NCI-H1092 (cell line): Measurements from ENCODE around the gene EXOSC2.

Experiments
- DNase-seq: peaks from one replicate; lab custom pipeline; 2025; lab: John Stamatoyannopoulos, UW

EXOSC2 gene

DNA sequence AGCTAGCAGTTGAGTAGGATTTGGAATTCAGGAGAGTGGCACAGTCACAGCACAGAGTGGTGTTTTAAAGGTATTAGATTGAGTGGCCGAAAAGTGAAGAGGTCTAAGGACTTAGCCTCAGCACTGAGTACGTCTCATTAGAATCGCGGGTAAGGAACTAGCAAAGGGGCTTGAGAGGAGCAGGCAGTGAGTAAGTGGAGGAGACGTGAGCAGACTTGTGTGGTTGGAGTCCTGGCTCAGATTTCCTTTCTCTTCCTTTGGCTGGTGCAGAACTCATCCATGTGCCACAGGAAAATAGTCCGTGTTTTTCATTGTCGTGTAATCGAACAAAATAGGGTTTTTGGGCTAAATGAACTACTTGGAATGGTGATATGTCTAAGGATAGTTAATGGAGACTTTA is 3.4 kb downstream of the EXOSC2 start:
- DNase-seq = no peak

DNA sequence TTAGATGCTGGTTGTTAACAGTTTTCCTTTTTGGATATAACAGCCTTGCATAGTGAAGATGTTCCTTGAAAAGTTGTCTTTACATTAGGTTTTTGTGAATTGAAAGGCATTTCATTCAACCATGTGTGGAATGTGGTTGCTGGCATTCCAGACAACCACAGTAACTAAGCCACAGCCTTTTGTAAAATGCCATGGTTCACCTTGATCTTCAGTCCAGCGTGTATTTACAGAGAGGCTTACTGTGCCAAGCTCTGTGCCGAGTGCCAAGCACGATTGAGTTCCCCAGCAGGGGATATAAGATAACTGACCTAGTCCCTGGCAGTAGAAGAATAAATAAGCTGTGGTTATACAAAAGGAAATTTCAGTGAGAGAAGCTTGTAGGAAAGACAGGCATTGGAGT is 4.9 kb downstream of the EXOSC2 start:
- DNase-seq = no peak

DNA sequence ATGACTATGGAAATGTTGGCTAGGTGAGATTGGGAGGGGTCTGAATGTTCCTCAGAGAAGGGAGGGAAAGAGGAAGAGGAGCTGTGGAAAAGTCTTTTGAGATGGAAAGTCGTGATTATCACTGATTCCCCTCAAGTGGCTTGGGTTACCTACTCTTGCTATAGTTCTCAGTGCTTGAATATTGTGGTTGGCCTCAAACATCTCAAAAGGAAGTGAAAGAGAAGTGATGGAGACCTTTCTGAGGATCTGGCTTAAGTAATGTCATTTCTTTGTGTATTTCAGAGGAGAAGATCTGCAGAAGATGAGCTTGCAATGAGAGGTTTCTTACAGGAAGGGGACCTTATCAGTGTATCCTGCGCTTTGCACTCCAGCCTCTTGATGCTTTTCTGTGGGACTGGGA is 5.5 kb downstream of the EXOSC2 start:
- DNase-seq = no peak

DNA sequence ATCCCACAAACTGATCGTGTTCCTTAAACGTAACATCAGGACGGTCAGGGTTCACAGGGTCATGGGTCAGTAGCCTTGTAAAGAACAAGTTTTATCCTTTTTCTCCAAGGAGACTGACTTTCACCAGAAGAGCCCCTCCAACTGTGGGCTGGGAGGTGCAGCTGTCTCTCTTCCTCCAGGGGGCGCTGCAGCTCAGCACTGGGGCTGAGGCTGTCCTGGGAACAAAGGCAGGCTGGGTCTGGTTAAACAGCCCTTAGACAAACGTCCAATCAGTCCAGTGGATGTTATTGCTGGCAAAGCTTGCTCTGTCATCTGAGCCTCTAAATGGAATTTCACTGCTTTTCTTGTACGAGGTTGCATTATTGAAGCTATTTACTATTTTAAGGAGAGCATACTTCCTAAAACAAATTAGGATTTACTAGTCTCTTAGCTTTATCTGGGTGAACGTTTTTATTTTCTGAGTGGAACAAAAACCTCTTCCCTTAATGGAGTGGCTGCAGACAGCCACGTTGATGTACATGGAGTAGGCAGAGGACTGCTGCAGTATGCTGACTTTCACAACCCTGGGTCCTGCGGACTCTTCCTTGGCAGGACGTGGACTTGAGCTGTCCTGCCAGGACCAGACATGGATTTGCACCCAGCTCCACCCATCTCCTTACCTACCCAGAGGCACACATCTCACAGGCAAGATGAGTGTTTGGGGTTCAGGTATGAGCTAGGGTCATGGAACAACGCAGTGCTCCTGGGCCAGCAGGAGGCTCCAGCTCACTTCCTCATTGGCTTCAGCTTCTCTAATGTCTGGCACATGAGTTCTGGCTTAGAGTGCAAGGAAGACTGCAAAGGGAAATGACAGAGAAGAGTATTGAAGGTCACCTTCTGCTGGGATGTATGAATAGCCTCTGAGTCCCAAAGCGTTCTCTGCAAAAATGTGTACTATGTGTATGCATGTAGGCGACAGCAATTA is 7.8 kb downstream of the EXOSC2 start:
- DNase-seq = peak; percentile 45

DNA sequence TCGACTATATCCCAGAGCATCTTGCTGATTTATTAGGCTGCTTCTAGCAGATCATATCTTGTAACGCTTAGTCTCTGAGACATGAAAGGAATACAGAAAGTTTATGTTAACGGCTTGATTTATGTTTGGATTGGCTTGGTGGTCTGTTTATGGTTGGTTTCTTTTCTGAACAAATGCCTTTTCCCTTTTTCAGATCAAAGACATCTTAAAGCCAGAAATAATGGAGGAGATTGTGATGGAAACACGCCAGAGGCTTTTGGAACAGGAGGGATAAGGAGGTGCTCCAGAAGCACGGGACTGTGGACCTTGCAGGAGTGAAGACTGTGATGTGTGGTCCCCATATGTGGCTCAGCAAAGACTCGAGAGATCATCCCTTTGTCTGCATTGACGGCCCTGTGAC is 9.9 kb downstream of the EXOSC2 start:
- no peak for DNase-seq

DNA sequence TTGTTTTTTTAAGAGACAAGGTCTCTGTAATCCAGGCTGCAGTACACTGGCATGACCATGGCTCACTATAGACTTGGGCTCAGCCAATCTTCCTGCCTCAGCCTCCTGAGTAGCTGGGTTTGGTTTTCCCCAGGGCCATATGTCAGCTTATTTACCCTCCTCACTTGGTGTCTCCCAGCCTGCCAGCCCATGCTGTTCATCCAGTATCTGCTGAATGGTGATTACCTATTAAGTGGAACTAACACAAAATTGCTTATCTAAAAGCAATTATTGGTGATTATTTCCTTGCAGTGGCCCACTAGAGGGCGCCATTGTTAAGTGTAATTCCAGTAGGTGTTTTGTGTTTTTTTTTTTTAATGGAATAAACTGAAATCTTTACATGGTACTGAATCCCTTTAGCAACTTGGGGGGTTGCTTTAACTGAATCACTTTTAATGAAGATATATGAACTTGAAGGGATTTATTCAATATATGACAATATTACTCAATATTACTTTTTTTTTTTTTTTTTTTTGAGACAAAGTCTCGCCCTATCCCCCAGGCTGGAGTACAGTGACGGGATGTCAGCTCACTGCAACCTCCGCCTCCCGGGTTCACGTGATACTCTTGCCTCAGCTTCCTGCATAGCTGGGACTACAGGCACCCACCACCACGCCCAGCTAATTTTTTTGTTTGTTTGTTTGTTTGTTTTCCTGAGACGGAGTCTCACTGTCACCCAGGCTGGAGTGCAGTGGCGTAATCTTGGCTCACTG is 13.8 kb downstream of the EXOSC2 start:
- peak; percentile 32 for DNase-seq

DNA sequence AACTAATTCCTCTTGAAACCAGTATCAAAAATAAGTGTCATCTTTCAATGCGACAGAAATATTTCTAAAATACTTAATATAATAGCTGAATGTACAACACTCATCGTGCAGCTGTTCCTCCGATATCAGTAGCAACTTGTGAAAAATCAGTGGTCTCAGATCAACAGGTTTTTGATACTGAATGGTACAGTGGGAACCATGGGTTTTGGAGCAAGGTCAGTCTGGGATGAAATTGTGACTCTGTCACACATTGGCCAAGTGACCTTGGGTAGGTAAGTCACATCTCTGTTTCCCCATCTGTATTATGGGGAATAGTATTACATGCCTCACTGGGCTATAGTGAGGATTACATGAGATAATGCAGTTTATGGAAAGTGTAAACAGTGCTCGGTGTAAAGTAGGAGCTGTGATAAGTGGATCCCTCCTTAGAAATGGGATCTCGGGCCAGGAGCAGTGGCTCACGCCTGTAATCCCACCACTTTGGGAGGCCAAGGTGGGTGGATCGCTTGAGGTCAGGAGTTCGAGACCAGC is 17.3 kb downstream of the EXOSC2 start:
- DNase-seq = no peak

DNA sequence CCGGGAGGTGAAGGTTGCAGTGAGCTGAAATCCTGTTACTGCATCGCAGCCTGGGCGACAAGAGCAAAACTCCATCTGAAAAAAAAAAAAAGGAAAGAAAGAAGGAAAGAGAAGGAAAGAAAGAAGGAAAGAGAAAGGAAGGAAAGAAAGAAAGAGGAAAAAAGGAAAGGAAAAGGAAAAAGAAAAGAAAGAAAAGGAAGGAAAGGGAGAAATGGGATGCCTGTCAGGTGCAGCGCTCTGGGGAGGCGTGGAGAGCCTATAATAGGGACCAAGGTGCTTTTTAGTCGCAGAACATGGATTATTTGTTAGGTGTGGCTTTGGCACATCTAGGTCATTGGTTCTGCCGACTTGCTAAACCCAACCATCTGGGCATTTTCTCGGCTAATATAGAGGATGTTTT is 17.9 kb downstream of the EXOSC2 start:
- no peak for DNase-seq

DNA sequence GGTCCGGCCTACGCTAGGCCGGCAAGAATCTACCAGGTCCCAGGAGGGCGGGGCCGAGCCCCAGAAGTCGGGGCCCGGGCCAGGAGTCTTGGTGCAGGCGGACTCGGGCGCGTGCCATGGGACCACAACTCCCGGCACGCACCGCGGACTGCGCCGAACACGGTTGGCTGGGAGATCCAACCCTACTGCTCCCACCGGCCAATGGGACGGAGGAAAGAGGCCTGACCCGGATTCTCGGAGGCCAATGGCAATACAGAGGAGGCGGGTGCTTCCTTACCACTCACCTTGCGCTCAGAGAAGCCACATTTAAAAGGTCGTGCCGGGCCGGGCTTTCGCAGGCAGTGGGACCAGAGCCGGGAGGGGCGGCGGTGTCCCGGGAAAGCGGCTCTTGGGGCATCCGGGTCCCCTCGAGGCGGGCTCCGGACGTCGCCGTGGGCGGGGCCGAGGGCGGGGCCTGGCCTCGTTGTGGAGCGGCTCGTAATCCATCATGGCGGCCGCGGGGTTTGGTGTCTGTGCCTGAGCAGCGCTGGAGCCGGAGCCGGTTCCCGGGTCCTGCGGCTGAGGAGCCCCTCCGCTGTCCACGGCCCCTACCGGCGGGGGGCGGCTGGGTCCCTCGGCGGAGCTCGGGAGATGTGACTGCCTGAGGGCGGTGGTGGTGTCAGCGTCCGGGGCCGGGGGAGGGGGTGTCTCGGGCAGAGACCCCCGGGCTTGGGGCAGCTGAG is 19.1 kb downstream of the EXOSC2 start:
- DNase-seq = peak; percentile 96

DNA sequence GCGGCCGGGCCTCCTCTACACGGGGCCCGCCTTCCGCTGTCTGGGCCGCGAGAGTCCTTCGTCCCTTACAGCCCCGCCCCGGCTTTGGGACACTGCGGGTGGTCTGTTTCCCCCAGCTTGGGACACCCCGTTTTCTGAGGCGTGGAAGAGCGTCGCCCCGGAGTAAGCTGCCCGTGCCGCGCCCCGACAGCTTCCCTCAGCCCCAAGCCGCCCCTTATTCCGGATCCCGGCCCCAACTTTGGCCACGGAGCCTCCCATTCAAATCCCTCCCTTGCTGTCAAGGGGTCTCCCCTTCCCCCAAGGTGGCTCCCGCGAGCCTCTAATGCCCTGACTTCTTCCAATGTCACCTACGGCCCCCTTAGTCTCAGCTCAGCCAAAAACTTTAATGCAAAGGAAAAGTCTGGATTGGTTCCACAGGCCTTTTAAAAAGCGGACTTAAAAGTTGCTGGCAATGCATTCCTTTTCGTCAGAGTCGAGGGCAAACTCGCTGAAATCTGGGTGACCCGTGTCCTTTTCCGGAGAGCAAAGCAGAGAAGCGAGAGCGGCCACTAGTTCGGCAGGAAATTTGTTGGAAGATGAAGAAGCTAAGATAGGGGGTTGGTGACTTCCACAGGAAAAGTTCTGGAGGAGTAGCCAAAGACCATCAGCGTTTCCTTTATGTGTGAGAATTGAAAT is 19.8 kb downstream of the EXOSC2 start:
- DNase-seq = no peak

DNA sequence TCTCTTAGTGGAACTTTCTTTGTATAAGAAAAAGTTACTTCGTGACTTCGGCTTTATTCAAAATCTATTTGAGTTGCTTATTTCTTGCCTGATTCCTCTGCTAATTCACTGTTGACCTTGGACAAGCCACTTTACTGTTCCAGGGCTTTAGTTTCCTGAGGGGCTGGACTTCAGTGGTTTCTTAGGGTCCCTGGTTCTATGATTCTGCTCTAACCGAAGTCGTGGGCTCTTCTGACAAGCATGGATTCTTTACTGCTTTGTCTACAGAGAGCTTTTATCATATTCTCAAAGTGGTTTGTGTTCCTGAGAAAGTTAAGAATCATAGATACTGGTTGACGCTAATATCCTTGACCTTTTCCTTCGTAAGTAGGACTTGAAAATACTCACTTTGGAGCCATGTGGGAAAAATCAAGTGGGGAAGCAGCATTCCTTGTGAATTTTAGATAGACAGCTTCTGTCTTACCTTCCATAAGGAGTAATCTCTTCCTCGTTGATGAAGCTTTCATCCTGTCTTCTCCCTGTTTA is 21.1 kb downstream of the EXOSC2 start:
- DNase-seq = no peak

DNA sequence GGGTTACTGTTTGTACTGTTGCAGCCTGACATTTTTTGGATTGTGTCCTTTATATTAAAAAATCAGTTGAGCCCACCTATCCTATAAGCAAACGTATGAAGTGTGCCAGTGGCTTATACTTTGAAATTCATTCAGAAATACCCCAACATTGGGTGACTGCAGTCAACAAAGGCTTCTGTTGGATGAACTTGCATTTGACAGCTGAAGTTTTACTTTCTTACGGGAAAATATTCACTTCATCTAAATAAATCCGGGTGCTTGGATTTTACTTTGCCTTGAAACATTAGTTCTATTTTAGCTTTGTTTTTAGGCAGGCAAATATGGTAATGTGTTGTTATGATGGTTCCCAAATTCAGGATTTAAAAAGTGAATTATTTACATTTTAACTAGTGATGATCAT is 21.7 kb downstream of the EXOSC2 start:
- DNase-seq = no peak

DNA sequence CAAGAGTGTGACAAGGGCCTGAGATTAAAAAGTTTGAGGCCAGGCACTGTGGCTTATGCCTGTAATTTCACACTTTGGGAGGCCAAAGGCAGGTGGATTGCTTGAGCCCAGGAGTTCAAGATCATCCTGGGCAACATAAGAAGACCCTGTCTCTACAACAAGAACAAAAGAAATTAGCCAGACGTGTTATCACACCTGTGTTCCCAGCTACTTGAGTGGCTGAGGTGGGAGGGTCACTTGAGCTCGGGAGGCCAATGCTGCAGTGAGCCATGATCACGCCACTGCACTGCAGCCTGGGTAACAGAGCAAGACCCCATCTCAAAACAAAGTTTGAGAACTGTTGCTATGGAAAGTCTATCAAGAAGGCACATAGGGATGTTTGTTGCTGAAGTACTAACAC is 25.0 kb downstream of the EXOSC2 start:
- no peak for DNase-seq

DNA sequence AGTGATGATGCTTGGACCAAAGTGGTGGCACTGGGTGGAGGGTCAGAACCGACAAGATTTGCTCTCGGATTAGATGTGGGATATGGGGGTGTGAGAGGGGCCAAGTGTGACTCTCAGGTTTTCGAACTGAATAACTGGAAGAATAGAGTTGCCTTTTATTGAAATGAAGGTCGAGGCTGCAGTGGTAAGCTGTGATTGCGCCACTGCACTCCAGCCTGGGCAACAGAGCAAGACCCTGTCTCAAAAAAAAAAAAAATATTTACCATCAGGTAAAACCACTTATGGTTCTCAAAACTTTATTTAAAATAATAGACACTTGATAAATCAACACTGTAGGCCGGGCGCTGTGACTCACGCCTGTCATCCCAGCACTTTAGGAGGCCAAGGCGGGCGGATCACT is 27.2 kb downstream of the EXOSC2 start:
- no peak for DNase-seq

DNA sequence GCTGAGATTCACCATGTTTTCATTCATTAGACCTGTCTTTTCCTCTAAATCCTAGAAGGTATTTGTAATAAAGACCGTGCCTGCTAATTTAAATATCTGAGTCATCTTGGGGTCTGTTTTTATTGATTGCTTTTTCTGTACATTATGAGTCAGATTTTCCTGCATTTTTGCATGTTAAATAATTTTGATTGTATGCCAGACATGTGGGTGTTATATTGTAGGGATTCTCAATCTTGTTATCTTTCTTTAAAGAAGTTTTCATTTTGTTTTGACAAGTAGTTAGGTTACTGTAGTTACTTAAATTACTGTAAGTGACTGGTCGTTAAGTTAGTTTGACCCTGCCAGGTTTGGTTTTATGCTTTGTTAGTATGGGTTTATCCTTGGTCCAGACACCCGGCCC is 35.1 kb downstream of the EXOSC2 start:
- DNase-seq = no peak

DNA sequence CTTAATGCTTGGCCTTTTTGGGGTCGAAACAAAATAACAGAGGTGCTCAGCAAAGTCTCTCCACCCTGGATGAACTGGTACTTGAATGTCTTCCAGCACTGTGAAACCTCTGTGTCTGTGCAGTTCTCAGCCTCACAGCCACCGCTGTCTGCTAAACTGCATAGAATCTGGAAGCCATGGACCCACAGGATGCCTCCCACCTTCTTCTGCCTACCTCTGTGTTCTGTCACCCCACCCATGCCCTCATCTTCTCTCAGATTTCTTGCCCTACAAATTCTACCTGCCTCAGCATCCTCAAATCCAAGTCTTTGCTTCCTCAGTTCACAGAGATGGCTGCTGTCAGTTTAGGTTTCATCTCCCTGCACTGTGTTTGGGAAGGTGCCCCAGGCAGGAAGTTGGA is 35.6 kb downstream of the EXOSC2 start:
- no peak for DNase-seq

DNA sequence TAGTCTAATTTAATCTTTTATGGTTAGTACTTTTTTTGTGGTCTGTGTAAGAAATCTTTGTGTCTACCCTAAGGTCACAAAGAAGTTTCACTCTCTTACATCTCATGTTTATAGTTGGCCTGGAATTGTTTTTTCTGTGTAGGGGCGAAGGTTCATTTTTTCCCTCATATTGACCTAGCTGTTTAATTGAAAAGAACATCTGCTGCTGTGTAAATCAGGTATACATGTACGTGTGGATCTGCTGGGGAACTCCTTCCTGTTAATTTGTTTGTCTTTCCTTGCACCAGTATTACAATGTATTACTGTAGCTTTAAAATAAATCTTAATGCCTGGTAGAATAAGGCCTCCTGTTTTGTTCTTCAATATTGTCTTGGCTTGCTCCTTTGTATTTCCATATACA is 37.8 kb downstream of the EXOSC2 start:
- DNase-seq = peak; percentile 74

DNA sequence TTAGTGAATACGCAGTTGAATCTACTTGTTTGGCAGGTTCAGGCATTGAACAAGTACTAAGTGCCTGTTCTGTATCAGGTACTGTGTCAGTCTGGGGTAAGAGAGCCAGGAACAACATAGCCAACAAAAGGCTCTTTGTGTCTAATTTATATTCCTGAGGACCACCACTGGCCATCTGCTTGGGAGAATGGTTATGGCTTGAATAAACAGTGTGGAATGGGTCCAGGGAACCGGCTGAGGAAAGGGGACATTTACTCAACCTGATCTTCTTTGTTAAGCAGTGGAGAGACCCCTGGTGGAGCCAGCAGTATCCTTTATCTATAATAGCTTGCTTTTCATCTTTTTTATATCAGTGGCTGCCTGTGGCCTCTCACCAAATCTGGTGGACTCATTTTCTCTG is 38.6 kb downstream of the EXOSC2 start:
- DNase-seq = peak; percentile 95

DNA sequence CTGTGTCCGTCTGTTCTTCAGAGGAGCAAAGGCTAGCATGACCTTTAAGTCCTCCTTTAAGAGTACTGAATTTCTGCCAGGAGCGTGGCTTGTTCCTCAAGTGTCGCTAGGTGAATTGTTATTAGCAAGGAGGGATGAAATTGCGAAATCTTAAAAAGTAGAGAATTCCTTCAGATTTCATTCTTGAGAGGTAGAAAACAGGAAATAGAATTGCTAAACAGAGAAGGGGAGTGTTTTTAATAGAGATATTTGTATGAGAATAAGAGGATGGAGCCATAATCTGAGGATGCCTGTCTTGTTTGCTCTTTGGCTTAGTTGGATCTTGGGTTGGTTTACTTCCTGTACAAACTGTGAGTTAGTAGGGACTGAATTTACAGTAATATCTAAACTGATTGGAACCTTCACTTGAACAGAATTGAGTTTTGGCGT is 39.2 kb downstream of the EXOSC2 start:
- DNase-seq = no peak

DNA sequence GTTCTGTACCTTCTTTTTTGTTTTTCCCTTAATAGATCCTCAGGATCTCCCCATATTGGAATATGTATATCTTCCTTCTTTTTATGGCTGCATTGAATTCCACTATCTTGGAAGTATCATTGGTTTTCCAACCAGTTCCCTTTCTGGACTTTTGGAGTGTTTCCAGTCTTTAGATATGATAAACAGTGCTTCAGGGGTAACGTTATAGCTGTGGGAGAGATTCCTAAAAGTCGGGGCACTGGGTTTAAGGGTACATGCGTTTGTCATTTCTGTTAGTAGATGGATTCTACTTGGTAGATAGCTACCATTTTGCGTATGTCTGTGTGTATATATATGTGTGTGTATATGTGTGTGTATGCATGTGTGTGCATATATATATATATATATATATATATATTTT is 42.0 kb downstream of the EXOSC2 start:
- no peak for DNase-seq

DNA sequence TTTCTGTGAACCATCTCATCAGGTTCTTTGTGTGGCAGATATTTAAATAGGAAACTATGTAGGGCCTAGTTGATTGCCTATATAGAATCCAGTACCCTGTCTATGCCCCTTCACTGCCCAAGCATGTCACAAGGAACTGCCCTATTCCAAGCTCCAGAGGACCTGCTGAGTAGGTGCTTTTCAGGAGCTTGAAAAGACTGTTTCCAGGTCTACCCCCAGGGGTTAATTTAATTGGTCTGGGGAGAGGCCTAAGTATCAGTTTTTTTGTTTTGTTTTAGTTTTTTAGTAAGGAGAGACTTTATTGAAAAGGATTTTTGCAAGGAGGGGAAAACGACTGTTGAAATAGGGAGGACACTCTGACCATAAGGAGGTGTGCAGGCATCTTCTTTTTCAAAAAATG is 43.3 kb downstream of the EXOSC2 start:
- no peak for DNase-seq

DNA sequence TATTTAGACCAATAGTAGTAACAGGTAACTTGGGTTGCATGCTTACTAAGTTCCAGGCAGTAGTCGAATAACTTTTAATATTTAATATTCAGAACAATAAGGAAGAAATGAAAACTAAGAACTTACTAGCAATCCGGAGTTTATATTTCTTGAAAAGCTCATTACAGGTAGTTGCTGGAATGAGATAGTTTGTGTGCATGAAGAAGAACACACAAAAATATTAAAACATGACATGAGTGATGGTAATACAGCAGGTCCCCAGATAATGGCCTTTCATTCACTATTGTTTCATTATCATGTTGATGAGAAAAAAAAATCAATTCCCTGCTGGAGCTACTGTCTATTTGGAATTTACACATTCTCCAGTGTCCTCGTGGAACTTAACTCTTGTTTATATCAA is 44.7 kb downstream of the EXOSC2 start:
- no peak for DNase-seq
